ENCODE results near the gene FBXW10B.

DNA sequence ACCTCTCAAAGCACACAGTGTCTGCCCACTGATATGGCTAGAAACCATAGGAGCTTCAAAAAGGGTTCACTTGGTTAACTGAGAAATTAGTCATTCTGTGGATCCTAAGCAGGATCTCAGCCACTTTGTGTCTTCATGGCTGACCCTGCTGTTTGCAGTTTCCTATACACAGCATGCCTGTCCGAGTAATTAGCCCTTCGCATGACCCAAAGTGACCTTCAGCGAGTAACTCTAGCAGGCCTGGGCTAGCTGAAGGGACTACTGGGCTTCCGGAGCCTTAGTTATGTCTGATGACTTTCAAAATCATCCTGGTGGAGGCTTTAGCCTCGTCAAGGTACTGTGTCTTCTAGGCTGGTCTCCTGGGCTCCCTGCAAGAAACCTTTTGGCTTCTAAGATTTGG lies 28.9 kb upstream of the FBXW10B start:
- TF ChIP-seq POLR2A (IDR thresholded peaks at IDR 0.05; ENCODE audit: low read length) (no peak), GATA1 (IDR thresholded peaks at IDR 0.05; ENCODE audit: low read depth, low read length) (no peak)

All from erythroblast (primary cell).